IMR-90 (cell line): ENCODE data around the gene DNAJB8. TPM values are rescaled to one million over a fixed set of nuclear protein-coding genes. Genes with fewer than 3 reads are reported as not detected.

Experiments
- ATAC-seq: fragments of 200-7000 bp; cut with Tn5 transposase; 2 replicates; pipeline ENCODE4 v1.9.1; 2020; ENCODE audit warnings: low read depth, mild to moderate bottlenecking, moderate library complexity
- BruUV-seq: library from RNA; stranded (reverse); fragments of 400-500 nt; replicated peaks from 2 replicates; lab custom pipeline; 2021; lab: Mats Ljungman, UMichigan
- CTCF ChIA-PET: fragments of 300-600 bp; formaldehyde crosslinking; extraction: SDS; loops from one replicate; lab custom pipeline; 2021; ENCODE audit warnings: antibody characterized with exemption; lab: Yijun Ruan, JAX
- POLR2A ChIA-PET: fragments of 300-600 bp; sonication (Branson Sonifier 250); formaldehyde crosslinking; loops from one replicate; lab custom pipeline; 2022; ENCODE audit warnings: antibody characterized with exemption; ENCODE audit not compliant: unreplicated experiment; lab: Charles Lee
- DNase-seq: peaks from one replicate; pipeline ENCODE4 v3.0.0; 2013
- H2AFZ ChIP-seq: replicated peaks from 2 replicates; pipeline ENCODE3; 2013; ENCODE audit warnings: low read length, mild to moderate bottlenecking; ENCODE audit not compliant: poor library complexity
- H2AK5ac ChIP-seq: 2 replicates; pipeline ENCODE4 v1.6.1; 2013; ENCODE audit warnings: low read depth, low read length, inconsistent platforms
- H2AK9ac ChIP-seq: replicated peaks from 2 replicates; pipeline ENCODE3; 2013; ENCODE audit warnings: mild to moderate bottlenecking, low read depth, low read length, moderate library complexity; ENCODE audit not compliant: poor library complexity
- H2BK120ac ChIP-seq: 2 replicates; pipeline ENCODE4 v1.6.1; 2013; ENCODE audit warnings: low read depth, low read length, inconsistent platforms
- H2BK15ac ChIP-seq: 3 replicates; pipeline ENCODE4 v1.6.1; 2013; ENCODE audit warnings: low read depth, low read length, inconsistent platforms
- H2BK20ac ChIP-seq: 2 replicates; pipeline ENCODE4 v1.6.1; 2013; ENCODE audit warnings: low read depth, mild to moderate bottlenecking, inconsistent platforms, low read length, moderate library complexity
- H2BK5ac ChIP-seq: 2 replicates; pipeline ENCODE4 v1.6.1; 2013; ENCODE audit warnings: mild to moderate bottlenecking, low read depth, low read length, inconsistent platforms; ENCODE audit not compliant: poor library complexity, severe bottlenecking
- H3K14ac ChIP-seq: replicated peaks from 2 replicates; pipeline ENCODE4 v1.6.1; 2013; ENCODE audit warnings: low read depth, low read length, inconsistent platforms
- H3K18ac ChIP-seq: 2 replicates; pipeline ENCODE4 v1.6.1; 2013; ENCODE audit warnings: low read depth, low read length, control low read depth
- H3K23ac ChIP-seq: 2 replicates; pipeline ENCODE4 v1.6.1; 2013; ENCODE audit warnings: low read depth, low read length, inconsistent platforms
- H3K27ac ChIP-seq: 2 replicates; pipeline ENCODE4 v1.5.1; 2013; ENCODE audit warnings: mild to moderate bottlenecking, control low read depth, low read length; ENCODE audit not compliant: insufficient read depth
- H3K27me3 ChIP-seq: 2 replicates; pipeline ENCODE4 v1.6.1; 2013; ENCODE audit warnings: low read length; ENCODE audit not compliant: control insufficient read depth, insufficient read depth
- H3K36me3 ChIP-seq: 2 replicates; pipeline ENCODE4 v1.6.1; 2013; ENCODE audit warnings: low read length, mixed read lengths; ENCODE audit not compliant: control insufficient read depth, insufficient read depth
- H3K4ac ChIP-seq: 2 replicates; pipeline ENCODE4 v1.6.1; 2013; ENCODE audit warnings: low read depth, low read length, inconsistent platforms
- H3K4me1 ChIP-seq: 2 replicates; pipeline ENCODE4 v1.6.1; 2013; ENCODE audit warnings: low read length, mixed read lengths; ENCODE audit not compliant: control insufficient read depth, insufficient read depth
- H3K4me2 ChIP-seq: 2 replicates; pipeline ENCODE4 v1.6.1; 2013; ENCODE audit warnings: low read depth, mild to moderate bottlenecking, control low read depth, low read length, moderate library complexity
- H3K4me3 ChIP-seq: 2 replicates; pipeline ENCODE4 v1.5.1; 2013; ENCODE audit warnings: low read depth, mild to moderate bottlenecking, control low read depth, low read length, moderate library complexity; ENCODE audit not compliant: insufficient read depth
- H3K56ac ChIP-seq: 2 replicates; pipeline ENCODE4 v1.6.1; 2013; ENCODE audit warnings: low read length, inconsistent platforms; ENCODE audit not compliant: insufficient read depth; ENCODE audit errors: extremely low read depth
- H3K79me1 ChIP-seq, 2 experiments: 2 replicates each; pipeline ENCODE4 v1.6.1; 2013; ENCODE audit warnings: low read length in 2 of 2, inconsistent platforms in 1 of 2, low read depth in 1 of 2
- H3K9ac ChIP-seq: 2 replicates; pipeline ENCODE4 v1.6.1; 2013; ENCODE audit warnings: low read depth, low read length, control low read depth
- H3K9me1 ChIP-seq: 2 replicates; pipeline ENCODE4 v1.6.1; 2013; ENCODE audit warnings: low read length, inconsistent platforms; ENCODE audit not compliant: insufficient read depth
- H3K9me3 ChIP-seq: 2 replicates; pipeline ENCODE4 v1.6.1; 2013; ENCODE audit warnings: low read length; ENCODE audit not compliant: control insufficient read depth, insufficient read depth
- H4K20me1 ChIP-seq: 2 replicates; pipeline ENCODE4 v1.6.1; 2013; ENCODE audit warnings: low read length, inconsistent platforms; ENCODE audit not compliant: insufficient read depth
- H4K5ac ChIP-seq: 2 replicates; pipeline ENCODE4 v1.6.1; 2013; ENCODE audit warnings: mild to moderate bottlenecking, low read depth, low read length, control low read depth
- H4K8ac ChIP-seq, 2 experiments: 2 replicates each; pipeline ENCODE4 v1.6.1; 2013; ENCODE audit warnings: low read depth in 2 of 2, low read length in 2 of 2, control low read depth in 1 of 2, inconsistent platforms in 1 of 2
- H4K91ac ChIP-seq: 2 replicates; pipeline ENCODE4 v1.6.1; 2013; ENCODE audit warnings: low read depth, low read length, inconsistent platforms; ENCODE audit not compliant: insufficient read depth
- CTCF ChIP-seq: conservative IDR thresholded peaks from 2 replicates; pipeline ENCODE4 v1.5.1; 2012; ENCODE audit warnings: mild to moderate bottlenecking, low read depth, low read length, improper control_type of control experiment
- FOS ChIP-seq: fragments of 150-350 bp; IDR thresholded peaks from 2 replicates; pipeline ENCODE4 v1.6.1; 2016; ENCODE audit warnings: low read depth, low read length
- MAFK ChIP-seq: IDR thresholded peaks from 2 replicates; pipeline ENCODE4 v1.6.1; 2012; ENCODE audit warnings: low read depth, low read length, improper control_type of control experiment
- MXI1 ChIP-seq: IDR thresholded peaks from 2 replicates; pipeline ENCODE4 v1.6.1; 2012; ENCODE audit warnings: low read depth, mild to moderate bottlenecking, low read length, moderate library complexity, borderline replicate concordance
- POLR2A ChIP-seq: IDR thresholded peaks from 2 replicates; pipeline ENCODE4 v1.6.1; 2012; ENCODE audit warnings: mild to moderate bottlenecking, low read depth, low read length
- SMC3 ChIP-seq: fragments of 150-350 bp; IDR thresholded peaks from 2 replicates; pipeline ENCODE4 v1.6.1; 2016; ENCODE audit warnings: low read depth, mild to moderate bottlenecking, antibody characterized with exemption, low read length, moderate library complexity
- WGBS, 2 experiments: methylation state at CpG; one replicate each; pipeline versions ENCODE4 v1.1.5 to v1.1.7; 2013; ENCODE audit warnings: missing lambda C conversion rate in 2 of 2; ENCODE audit not compliant: insufficient read length in 1 of 2; ENCODE audit errors: extremely low coverage in 2 of 2; 5-methylcytosine and 5-hydroxymethylcytosine counted together
- dilution Hi-C: fragments of 300-500 bp; cut with HindIII; formaldehyde crosslinking; loops from one replicate; pipeline ENCODE4 v1.14.3; 2018; ENCODE audit warnings: low sequenced_read_pairs; ENCODE audit not compliant: unreplicated experiment
- in situ Hi-C: fragments of 300-500 bp; cut with MboI; formaldehyde crosslinking; loops from 3 replicates; pipeline ENCODE4 v1.14.3; 2019; ENCODE audit warnings: low sequenced_read_pairs, inconsistent platforms, mixed read lengths
- intact Hi-C: fragments of 100-400 bp; cut with micrococcal nuclease; formaldehyde crosslinking; loops from 2 replicates; pipeline ENCODE4 v1.10.0; 2022
- polyA plus RNA-seq, 3 experiments: library from polyadenylated mRNA; depleted of rRNA; stranded (reverse); fragments of >200 nt; gene quantifications; 2 replicates each; pipeline ENCODE4 v1.2.3, GENCODE V29; 2012; ENCODE audit warnings: low replicate concordance in 1 of 3
- total RNA-seq: library from RNA; depleted of rRNA; stranded (reverse); fragments of >200 nt; gene quantifications from 2 replicates; pipeline ENCODE4 v1.2.3, GENCODE V29; 2012

DNAJB8 gene
- total and polyA plus RNA-seq, 2 of the 4 experiments (the other 2 are of a cell fraction), result not detected

DNA sequence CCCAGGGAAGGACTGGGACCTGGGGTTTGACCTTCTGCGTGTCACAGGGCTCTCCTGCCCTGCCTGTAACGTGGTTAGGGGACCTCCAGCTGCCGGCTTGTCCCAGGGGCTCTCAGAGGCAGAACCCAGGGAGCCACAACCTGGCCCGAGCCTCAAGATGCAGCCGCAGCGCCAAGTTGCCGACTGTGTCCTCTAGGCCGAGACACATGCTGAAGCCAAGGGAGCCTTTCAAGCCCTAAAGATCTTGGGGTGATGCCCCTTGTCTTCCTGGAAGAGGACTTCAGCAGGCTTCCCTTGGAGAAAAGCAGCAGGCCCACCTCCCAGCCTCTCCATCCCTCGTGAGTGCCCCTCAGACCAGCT lies 7.2 kb downstream of the DNAJB8 start:
- no peak overlapping the region for H4K5ac ChIP-seq
- POLR2A ChIA-PET, result no interaction called here
- H3K9ac ChIP-seq, result no peak overlapping the region
- H3K4me2 ChIP-seq, result no peak overlapping the region
- H3K79me1 ChIP-seq, result no peaks in the 10 kb centered on the region
- DNase-seq, result no peak
- H2AFZ ChIP-seq, result no peak overlapping the region
- no peak for ATAC-seq
- H4K20me1 ChIP-seq, result no peaks in the 10 kb centered on the region; the same call in 1 of the 2 replicates
- CTCF ChIA-PET, result no interaction called here
- dilution Hi-C loops, result no loop called here
- peaks cover 2% of the 10 kb centered on the region; the same call in 1 of the 2 replicates for H3K9me3 ChIP-seq
- no peaks in the 10 kb centered on the region for H3K4me1 ChIP-seq
- no peak overlapping the region for H2BK5ac ChIP-seq
- H3K9me1 ChIP-seq, result no peaks in the 10 kb centered on the region
- H3K4ac ChIP-seq, result no peak overlapping the region
- H2BK20ac ChIP-seq, result no peak overlapping the region
- no peak overlapping the region for H2AK5ac ChIP-seq
- no peak overlapping the region for H4K8ac ChIP-seq
- no peak overlapping the region for H2BK120ac ChIP-seq
- intact Hi-C loops, result no loop called here
- H3K4me3 ChIP-seq, result no peak overlapping the region
- peaks cover 54% of the 10 kb centered on the region for H3K27me3 ChIP-seq
- TF ChIP-seq FOS (no peak), MAFK (no peak), POLR2A (no peak), MXI1 (no peak), CTCF (no peak), SMC3 (no peak)
- BruUV-seq, result no TSS peak
- no peak overlapping the region for H2AK9ac ChIP-seq
- H3K56ac ChIP-seq, result no peak overlapping the region
- WGBS, 2 experiments, result 82% methylated on average over 7 of the region's 9 CpGs; no CpG with 5 or more reads in 1 of the 2 experiments
- no peak overlapping the region for H4K91ac ChIP-seq
- no peak overlapping the region for H3K23ac ChIP-seq
- no peak overlapping the region for H3K27ac ChIP-seq
- no peaks in the 10 kb centered on the region for H3K36me3 ChIP-seq
- no peak overlapping the region for H3K14ac ChIP-seq
- in situ Hi-C loops, result no loop called here
- no peak overlapping the region for H3K18ac ChIP-seq
- no peak overlapping the region for H2BK15ac ChIP-seq
